Stomach (tissue), 9 donors: ENCODE measurements around the gene CD8B2. TPM values are rescaled to one million over a fixed set of nuclear protein-coding genes. Genes with fewer than 3 reads are reported as not detected.

ENCODE experiments used
- DNase-seq, 2 donors: peaks; one replicate each; pipeline versions ENCODE4 v3.0.0 to v3.0.0-alpha.2; 2013 to 2019
- H3K27ac ChIP-seq, 5 donors: fragments of 200-600 bp in 4 of 5; sonication (generic) in 4 of 5; one replicate each; pipeline ENCODE4 v1.5.1; 2013 to 2019; ENCODE audit warnings: mild to moderate bottlenecking in 1 of 5, moderate library complexity in 1 of 5
- H3K27me3 ChIP-seq, 3 donors: fragments of 200-600 bp; sonication (generic); one replicate each; pipeline ENCODE4 v1.5.1; 2017 to 2019; ENCODE audit warnings: mixed run types in 1 of 3
- H3K36me3 ChIP-seq, 4 donors: fragments of 200-600 bp; sonication (generic); 1 replicate in 3 of 4; 2 replicates in 1 of 4; pipeline ENCODE4 v1.5.1; 2016 to 2019
- H3K4me1 ChIP-seq, 4 donors: fragments of 200-600 bp; sonication (generic); one replicate each; pipeline ENCODE4 v1.5.1; 2016 to 2019
- H3K4me3 ChIP-seq, 4 donors: fragments of 200-600 bp; sonication (generic) in 3 of 4; one replicate each; pipeline ENCODE4 v1.5.1; 2016 to 2019; ENCODE audit warnings: mild to moderate bottlenecking in 1 of 4
- H3K9me3 ChIP-seq, 4 donors: fragments of 200-600 bp; sonication (generic); one replicate each; pipeline ENCODE4 v1.5.1; 2016 to 2019
- CTCF ChIP-seq, 7 experiments: fragments of 450-650 bp in 4 of 7; fragments of 200-600 bp in 3 of 7; sonication (generic) in 3 of 7; IDR thresholded peaks; one replicate each; pipeline ENCODE4 v1.5.1; 2016 to 2019; ENCODE audit warnings: antibody characterized with exemption in 7 of 7, control low read depth in 2 of 7, mild to moderate bottlenecking in 1 of 7
- EP300 ChIP-seq: sonication (generic); formaldehyde crosslinking; IDR thresholded peaks from one replicate; pipeline ENCODE4 v1.6.1; 2017; ENCODE audit warnings: antibody characterized with exemption
- POLR2A ChIP-seq, 4 donors: fragments of 450-650 bp; IDR thresholded peaks; one replicate each; pipeline ENCODE4 v1.6.1; 2016; ENCODE audit warnings: antibody characterized with exemption in 4 of 4, control low read depth in 2 of 4, mild to moderate bottlenecking in 1 of 4, moderate library complexity in 1 of 4
- POLR2AphosphoS5 ChIP-seq, 3 donors: sonication (generic); formaldehyde crosslinking; IDR thresholded peaks; one replicate each; pipeline ENCODE4 v1.6.1; 2016; ENCODE audit warnings: antibody characterized with exemption in 3 of 3
- WGBS, 5 donors: extraction: QIAGEN DNeasy Blood & Tissue Kit in 3 of 5; methylation state at CpG; one replicate each; pipeline versions ENCODE4 v1.1.5 to v1.1.7; 2013 to 2018; 5-methylcytosine and 5-hydroxymethylcytosine counted together
- intact Hi-C: fragments of 100-400 bp; cut with DNase I; formaldehyde crosslinking; loops from one replicate; pipeline ENCODE4 v1.15.1; 2023; ENCODE audit warnings: low total_unique reads
- polyA plus RNA-seq, 3 donors: library from polyadenylated mRNA; stranded (reverse); fragments of 200-250 nt; gene quantifications; one replicate each; pipeline ENCODE4 v1.2.3, GENCODE V29; 2013
- total RNA-seq, 5 donors: library from RNA; depleted of rRNA; stranded (reverse); fragments of >200 nt; gene quantifications; one replicate each; pipeline versions ENCODE4 v1.1.0 to v1.2.3, GENCODE V29; 2014 to 2016
- donor health status: healthy with polysubstance abuse.
- donor health status: Bipolar disorder and iron deficiency.
- donor health status: healthy.

Gene CD8B2
- total and polyA plus RNA-seq, 8 donors: 0.03 TPM; not detected in 7

DNA sequence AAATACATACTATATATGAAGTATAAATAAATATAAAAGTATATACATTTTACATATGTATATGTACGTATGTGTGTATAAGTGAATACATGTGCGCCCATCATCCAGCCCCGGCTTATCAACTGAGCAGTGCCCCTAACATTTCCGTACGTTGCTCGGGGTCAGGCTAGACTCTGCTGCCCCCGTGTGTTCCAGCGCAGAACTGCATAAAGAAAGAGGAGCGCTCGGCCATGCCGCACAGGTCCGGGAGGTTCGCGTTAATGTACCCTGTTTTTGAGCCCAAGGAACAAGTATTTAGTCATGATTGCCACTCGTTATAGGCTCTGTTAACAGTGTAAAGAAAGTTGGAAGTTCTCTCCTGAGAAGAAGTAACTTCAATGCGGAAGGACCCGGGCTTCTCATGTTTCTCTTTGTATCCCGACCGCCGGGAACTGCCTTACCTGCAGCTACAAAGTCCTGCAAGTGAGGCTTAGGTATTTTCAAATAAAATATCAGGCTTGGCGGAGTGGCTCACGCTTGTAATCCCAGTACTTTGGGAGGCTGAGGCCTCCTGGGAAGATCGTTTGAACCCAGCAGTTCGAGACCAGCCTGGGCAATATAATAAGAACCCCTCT lies 55.7 kb downstream of the CD8B2 start:
- Histone ChIP-seq H3K27ac (peak overlapping the region in 1 of 5 donors; percentile 18), H3K27me3 (peaks cover 0 to 4% (median 0%) of the 10 kb centered on the region in 3 donors), H3K4me3 (peak overlapping the region in 3 of 4 donors; percentile 24 to 35 (median 25)), H3K9me3 (no peaks in the 10 kb centered on the region), H3K4me1 (peaks cover 0 to 7% (median 2%) of the 10 kb centered on the region in 4 donors), H3K36me3 (no peaks in the 10 kb centered on the region)
- peak; percentile 75 to 89 for DNase-seq
- intact Hi-C loops: no loop called here
- 6 to 10% (median 8%) methylated on average over 24 of the region's 24 CpGs for WGBS, 5 donors
- TF ChIP-seq POLR2A (IDR thresholded peaks at IDR 0.05): no peak
- no peak for TF ChIP-seq EP300
- TF ChIP-seq POLR2AphosphoS5 (IDR thresholded peaks at IDR 0.05): peak in 1 of 3 donors; percentile 22
- TF ChIP-seq CTCF (IDR thresholded peaks at IDR 0.05): peak in 5 of 7 experiments; percentile 78 to 93 (median 92)

- H3K27ac ChIP-seq: no peak overlapping the region
- H3K27me3 ChIP-seq: peaks cover 0 to 4% (median 0%) of the 10 kb centered on the region in 3 donors
- H3K4me3 ChIP-seq: no peak overlapping the region
- no peak for DNase-seq
- H3K4me1 ChIP-seq: peaks cover 0 to 7% (median 2%) of the 10 kb centered on the region in 4 donors
- no peaks in the 10 kb centered on the region for H3K36me3 ChIP-seq
- TF ChIP-seq POLR2AphosphoS5 (IDR thresholded peaks at IDR 0.05) (no peak), CTCF (IDR thresholded peaks at IDR 0.05) (no peak), POLR2A (IDR thresholded peaks at IDR 0.05) (no peak)
- intact Hi-C loops: no loop called here
- no peaks in the 10 kb centered on the region for H3K9me3 ChIP-seq
- WGBS, 5 donors: 90 to 95% (median 94%) methylated on average over 9 to 10 of the region's 10 CpGs
Observed at GRCh38 chr2:106545007-106545406, 57.8 kb downstream of the CD8B2 start.

DNA sequence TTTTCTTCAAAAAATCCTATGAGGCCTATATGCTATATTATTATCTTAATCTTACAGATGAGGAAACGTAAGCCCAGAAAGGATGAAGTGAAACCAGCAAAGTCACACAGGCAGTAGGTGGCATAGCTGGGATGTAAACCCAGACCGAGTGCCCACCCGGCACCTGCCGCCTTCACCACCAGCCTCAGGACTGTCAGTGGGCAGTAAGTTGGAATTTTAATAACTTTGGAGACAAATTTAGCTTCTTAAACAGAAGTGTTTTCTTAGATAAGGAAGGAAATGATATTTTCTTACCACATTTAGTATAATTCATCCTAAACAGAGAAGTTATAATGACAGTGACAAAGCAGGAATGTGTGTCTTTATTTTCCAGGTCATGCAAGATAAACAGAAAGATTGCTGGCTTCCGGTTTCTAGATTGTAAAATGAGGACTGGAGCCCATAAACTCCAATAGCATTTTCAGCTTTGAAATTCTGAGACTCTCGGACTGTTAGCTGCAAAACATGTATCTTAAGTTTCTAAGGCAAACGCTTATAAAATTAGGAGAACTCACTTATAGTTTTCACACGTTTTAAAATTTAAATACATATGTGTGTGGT lies 59.3 kb downstream of the CD8B2 start:
- DNase-seq: no peak
- no peaks in the 10 kb centered on the region for H3K36me3 ChIP-seq
- H3K4me3 ChIP-seq: no peak overlapping the region
- H3K4me1 ChIP-seq: peaks cover 0 to 7% (median 2%) of the 10 kb centered on the region in 4 donors
- WGBS, 5 donors: 58 to 69% (median 65%) methylated on average over 8 of the region's 8 CpGs
- no peaks in the 10 kb centered on the region for H3K9me3 ChIP-seq
- no peak overlapping the region for H3K27ac ChIP-seq
- peaks cover 0 to 4% (median 0%) of the 10 kb centered on the region in 3 donors for H3K27me3 ChIP-seq
- TF ChIP-seq CTCF (IDR thresholded peaks at IDR 0.05) (no peak), POLR2AphosphoS5 (IDR thresholded peaks at IDR 0.05) (no peak), POLR2A (IDR thresholded peaks at IDR 0.05) (no peak), EP300 (no peak)
- intact Hi-C loops: no loop called here

GRCh38 chr2:106547164-106547903 lies 60.2 kb downstream of the CD8B2 start:
- Histone ChIP-seq H3K36me3 (no peaks in the 10 kb centered on the region), H3K9me3 (no peaks in the 10 kb centered on the region), H3K4me3 (no peak overlapping the region), H3K4me1 (peaks cover 0 to 7% (median 2%) of the 10 kb centered on the region in 4 donors), H3K27me3 (peaks cover 0 to 4% (median 0%) of the 10 kb centered on the region in 3 donors), H3K27ac (no peak overlapping the region)
- TF ChIP-seq POLR2AphosphoS5 (IDR thresholded peaks at IDR 0.05): no peak
- TF ChIP-seq EP300: no peak
- TF ChIP-seq POLR2A (IDR thresholded peaks at IDR 0.05): no peak
- TF ChIP-seq CTCF (IDR thresholded peaks at IDR 0.05): no peak
- DNase-seq: peak in 1 of 2 donors; percentile 20
- WGBS, 5 donors: 44 to 75% (median 56%) methylated on average over 14 of the region's 14 CpGs
- intact Hi-C loops: no loop called here
